IPS DF 4.7 (cell line): ENCODE data around the gene EXOC6B.
"Not testable (repeated sequence)": the region's sequence is repeated elsewhere in the genome, so short reads cannot be mapped to it uniquely, and the experiment has no call there.

Experiments
- DNase-seq: peaks from one replicate; pipeline ENCODE4 v3.0.0-alpha.2; 2013; ENCODE audit warnings: low spot score; ENCODE audit errors: extremely low read depth

The EXOC6B gene

DNA sequence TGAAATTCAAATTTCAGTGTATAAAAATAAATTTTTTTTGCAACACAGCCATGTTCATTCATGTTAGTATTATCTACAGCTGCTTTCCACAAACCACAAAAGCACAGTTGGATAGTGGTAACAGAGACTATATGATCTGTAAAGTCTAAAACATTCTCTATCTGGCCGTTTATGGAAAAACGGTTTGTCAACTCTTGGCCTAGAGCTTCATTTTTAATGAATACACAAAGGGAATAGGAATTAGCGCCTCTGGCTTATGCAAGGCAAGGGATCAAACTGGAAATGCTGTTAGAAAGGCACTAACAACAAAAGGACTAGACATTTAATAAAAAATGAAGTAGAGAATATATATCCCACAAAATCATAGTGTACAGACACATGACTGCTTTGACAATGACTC, 211.9 kb downstream of the EXOC6B start:
- no peak for DNase-seq

DNA sequence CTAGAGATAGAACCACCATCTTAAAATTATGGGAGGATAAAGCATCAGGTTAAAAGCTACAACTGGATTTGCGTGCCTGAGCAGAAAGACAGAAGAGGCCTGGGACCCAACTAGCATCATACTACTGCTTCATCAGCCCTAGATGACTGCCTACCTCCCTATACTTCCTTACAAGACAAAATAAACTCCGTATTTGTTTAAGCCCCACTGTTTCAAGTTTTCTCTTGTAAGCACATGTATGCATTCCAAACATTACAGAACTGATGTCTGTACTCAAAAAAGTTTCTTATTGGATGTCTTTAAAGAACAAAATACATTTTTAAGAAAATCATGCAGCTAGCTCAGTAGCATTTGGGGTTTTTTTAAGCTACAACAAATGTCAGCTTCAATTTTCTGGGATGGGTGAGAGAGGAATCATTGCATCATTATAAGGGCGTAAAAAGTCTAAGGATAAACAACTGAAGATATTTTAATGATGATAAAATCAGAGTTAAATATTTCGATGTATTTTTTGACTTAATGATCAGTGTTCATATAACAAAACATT, 213.1 kb downstream of the EXOC6B start:
- DNase-seq, result no peak

DNA sequence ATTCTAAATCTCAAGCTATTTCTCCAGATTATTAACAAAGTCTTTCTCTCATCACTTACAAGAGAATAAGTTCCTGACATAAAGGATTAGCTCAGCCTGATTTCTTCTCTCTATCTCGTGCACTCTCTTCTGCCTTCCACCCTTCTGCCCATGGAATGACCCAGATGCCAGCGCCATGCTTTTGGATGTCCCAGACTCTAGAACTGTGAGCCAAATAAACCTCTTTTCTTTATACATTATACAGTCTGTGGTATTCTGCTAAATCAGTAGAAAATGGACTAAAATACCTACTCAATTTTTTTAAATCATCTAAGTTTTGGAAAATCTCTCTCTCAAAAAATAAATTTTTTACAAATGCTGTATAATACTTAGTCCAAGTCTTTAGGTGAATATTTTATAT, 218.6 kb downstream of the EXOC6B start:
- DNase-seq, result no peak

DNA sequence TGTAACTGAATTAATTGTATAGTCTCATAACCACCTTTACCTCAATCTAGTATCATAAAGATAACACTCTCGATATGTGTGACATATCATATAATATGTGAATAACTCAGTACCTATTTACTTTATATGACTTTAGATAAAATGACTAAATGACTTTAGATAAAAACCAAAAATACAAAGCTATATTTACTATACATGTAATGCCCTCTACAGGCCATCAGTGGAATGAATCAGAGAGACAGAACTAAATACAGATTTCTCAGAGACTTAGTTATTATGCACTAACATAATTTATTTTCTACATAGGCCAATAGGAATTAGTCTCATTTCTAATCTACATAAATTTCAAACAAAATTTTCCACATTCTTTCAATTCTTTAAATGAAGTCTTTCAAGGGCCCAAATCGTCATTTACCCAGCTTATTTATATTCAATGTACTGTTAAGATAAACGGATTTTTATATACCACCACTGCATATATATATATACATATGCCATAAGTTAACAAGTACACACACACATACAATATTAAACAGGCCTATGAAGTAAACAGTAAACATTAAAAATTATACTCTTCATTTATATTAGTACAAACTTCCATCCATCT, 219.9 kb downstream of the EXOC6B start:
- no peak for DNase-seq

DNA sequence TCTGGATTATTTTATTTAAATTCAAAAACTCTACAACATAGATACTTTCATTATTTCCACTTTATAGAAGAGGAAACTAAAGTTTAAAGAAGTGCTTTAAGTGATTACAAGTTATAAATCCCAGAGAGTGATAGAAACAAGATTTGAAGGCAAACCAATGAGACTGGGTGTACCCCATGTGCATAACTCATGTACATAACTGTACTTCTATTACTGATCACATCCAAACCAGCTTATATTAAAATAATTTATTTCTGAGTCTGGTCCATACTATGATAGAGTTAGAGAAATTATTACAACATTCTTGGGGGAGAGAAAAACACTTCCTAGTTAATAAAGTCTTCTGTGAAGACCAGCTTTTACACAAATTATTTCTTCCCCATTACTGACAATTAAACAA, 221.4 kb downstream of the EXOC6B start:
- DNase-seq, result no peak

DNA sequence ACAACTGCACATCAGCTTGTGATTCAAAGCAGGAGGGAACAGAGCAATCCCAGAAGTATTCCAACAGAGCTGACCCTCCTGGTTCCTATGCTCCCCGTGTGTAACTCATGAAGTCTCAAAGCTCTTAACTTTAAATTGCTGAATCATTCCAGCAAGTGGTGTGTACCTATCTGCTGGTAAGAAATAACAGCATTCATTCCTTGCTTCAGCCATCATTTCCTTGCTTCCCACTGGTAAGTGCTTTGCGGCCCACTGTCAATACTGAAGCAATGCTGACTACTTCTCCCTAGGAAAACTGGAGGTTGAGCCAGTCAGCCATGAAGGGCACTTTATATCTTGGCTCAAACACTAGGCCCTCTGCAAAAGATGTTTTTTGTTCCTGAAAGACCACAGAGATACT, 222.4 kb downstream of the EXOC6B start:
- DNase-seq, result no peak

DNA sequence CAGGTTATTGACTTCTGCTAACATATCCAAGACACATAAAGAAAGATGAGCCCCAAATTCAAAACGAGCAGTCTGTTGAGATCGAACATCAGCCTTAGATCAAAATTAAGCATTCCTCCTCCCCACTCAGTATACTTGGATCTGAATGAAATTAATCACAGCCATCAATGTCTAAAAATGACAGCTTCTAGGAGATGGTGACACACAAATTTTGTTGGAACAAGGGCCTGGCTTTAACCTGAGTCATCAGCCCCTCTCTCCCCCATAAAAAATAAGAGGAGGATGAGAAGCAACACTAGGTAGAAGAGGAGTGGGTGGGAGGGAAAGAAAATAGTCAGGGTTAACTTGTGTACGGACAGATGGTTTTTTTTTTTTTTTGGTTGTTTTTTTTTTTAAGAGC, 223.1 kb downstream of the EXOC6B start:
- no peak for DNase-seq

DNA sequence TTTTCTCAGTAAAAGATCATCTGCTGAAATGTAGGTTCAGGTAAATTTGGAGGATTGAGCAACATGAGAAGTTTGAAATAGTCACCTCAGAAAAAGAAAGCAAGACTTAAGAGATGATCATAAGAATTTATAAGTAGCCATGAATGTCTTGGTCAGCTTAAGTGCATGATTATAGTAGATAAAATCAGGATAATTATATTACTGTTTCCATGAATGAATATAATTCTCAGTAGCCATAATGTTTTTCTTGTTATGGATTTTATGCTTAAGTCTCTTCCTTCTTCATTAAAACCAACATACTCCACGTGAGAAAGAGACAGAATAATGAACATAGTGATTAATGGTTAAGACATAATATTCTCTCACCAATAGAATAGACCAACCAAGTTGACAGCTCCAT, 223.7 kb downstream of the EXOC6B start:
- no peak for DNase-seq

DNA sequence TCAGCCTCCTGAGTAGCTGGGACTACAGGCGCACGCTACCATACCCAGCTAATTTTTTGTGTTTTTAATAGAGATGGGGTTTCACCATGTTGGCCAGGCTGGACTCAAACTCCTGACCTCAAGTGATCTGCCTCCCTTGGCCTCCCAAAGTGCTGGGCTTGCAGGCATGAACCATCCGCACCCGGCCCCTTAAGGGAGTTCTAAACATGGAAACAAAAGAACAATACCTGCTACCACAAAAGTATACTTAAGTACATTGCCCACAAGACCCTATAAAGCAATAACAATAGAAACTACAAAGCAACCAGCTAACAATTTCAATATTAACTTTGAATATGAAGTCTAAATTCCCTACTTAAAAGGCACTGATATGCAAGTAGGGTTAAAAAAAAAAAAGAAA, 242.0 kb downstream of the EXOC6B start:
- not testable (repeated sequence) for DNase-seq

DNA sequence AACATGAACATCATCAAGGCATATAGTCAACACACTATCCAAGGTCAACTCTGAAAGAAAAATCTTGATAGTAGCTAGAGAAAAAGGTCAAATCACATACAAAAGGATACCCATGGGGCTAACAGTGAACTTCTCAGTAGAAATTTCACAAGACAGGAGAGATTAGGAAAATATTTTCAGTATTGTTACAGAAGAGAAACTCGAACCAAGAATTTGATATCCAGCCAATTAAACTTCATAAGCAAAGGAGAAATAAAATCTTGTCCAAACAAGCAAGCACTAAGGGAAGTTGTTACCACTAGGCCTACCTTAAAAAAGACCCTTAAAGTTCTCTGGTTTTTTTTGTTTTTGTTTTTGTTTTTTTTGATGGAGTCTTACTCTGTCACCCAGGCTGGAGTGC, 242.5 kb downstream of the EXOC6B start:
- no peak for DNase-seq

DNA sequence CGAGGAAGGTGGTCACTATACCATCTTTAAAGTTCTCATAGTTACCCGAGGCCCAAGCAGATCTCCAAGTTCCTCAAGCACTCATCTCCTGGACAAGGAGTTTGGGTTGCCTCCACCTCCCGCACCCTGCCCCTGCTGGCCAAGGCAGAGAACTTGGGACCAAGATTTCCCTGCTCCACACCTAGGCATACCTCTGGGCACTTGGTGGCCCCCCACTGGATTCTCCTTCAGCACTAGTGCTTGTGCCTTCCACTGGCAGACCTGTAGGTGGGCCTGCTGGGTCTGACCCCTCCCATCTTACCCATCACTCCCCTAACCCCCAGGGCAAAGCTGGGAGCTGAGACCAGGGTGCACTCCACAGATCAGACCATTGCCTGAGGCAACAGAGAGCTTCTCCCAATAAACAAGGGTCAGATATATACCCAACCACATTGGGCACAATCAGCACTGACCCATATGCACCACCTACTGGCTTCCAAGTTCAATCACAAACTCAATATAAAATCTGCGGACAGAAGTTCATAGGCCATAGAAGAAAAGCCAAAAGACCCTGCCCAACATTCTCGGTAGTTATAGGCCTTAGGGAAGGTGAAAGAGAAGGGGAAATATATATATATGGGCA, 244.2 kb downstream of the EXOC6B start:
- no peak for DNase-seq

DNA sequence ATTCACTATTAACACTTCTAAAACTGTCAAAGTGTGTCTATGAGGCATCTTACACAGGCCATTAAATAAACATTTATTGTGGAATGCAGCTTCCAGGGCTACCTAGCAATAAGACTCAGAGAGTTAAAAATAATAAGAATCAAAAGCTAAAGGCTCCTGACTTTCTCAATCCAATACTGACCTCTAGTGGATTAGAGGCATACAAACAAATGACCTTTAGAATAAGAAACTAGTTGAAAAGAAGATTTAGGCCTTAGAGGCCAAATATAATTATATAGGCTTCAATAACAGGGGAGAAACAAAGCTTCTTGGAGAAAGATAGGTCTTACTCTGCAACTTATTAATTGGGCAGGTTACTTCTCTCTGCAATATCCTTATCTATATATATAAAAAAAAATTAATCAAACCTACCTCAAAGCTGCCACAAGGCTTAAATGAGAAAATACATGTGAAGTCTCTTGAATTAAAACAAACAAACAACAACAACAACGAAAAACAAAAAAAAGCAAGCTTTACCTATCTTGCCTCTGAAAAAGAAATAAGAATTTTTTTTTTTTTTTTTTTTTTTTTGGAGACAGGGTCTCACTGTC, 246.1 kb downstream of the EXOC6B start:
- DNase-seq, result no peak

DNA sequence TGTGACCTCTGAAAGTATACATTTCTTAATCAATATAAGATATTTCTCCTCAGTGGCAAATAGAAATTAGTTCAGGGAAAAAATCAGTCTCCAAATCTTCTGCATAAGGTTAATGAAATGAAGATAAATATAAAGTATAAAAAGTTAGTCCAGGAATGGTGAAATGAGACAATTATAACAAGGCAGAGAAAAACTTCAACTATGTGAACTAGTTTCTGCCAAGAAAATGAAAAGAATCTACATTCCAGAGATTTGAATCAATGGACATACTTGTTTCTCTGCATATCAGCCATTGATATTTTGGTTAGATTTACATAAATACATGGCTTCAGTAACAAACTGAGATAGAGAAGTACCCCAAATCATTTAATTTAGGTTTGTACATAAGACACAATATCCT, 249.0 kb downstream of the EXOC6B start:
- no peak for DNase-seq

DNA sequence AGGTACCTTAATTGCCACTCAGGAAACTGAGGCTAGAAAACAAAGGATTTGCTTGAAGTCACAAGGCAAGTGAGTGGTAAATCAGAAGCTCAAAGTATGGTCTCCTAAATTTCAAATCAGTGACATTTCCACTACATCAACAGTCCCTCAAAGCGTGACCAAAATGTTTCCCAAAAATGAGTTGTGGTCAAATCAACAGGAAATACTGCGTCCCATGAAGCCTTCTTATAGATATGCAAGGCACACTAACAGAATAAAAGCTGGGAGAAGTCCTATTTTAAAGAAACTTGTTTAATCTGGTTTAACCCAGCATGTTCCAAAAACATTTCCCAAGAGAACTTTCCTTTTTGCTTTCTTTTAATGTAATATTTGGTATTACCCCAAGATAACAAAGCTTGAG, 249.4 kb downstream of the EXOC6B start:
- no peak for DNase-seq

DNA sequence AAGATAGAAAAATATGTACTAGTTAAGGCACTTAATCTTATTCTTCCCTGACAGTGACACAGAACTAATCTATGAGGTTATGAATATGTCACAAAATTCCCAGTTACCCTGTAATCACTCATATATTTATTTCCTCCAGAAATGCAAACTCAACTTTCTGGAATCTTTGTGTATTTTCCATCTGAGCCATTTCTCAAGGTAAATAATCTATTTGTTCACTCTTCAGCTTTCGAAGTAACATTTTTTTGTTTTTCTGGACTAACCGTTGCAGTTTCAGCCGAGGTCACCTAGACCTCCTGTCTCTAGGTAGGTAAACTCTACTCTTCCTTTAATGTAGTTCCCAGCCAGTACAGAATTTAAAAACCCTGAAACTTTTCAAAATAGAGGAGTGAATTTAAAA, 250.9 kb downstream of the EXOC6B start:
- no peak for DNase-seq

DNA sequence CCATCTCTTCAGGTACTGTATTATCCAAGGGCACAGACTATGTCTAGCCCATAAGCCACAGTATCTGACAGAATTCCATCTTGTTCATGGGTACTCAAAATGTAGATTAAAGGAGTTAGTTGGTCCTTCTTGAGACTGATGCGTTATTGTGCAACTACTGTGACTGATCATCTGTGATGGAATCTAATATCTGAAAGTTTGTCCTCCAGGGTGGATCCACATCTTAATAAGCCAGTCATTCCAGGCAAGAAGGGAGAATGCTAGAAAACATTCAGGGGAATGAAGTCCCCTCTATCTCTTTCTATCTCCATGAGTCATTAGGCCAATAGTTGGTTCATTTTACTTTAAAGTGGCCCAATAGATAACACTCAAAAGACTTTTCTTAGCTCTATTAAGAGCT, 252.6 kb downstream of the EXOC6B start:
- DNase-seq, result no peak

DNA sequence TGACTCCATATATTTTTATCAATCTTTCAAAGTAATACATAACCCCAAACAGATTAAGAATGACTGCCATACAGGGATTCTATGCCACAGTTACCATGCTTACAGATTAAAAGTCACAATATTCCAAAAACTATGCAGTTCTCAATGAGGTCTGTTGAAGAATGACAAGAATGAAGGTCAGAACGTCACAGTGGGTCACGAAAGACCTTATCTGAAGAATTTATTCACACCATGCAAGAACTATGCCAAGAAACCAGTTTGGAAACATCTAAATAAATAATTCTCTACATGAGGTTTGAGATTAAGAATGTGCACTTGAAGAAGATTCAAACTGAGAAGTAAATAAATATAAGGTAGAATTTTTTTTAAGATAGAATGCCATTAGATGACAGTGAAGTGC, 253.3 kb downstream of the EXOC6B start:
- DNase-seq, result no peak

DNA sequence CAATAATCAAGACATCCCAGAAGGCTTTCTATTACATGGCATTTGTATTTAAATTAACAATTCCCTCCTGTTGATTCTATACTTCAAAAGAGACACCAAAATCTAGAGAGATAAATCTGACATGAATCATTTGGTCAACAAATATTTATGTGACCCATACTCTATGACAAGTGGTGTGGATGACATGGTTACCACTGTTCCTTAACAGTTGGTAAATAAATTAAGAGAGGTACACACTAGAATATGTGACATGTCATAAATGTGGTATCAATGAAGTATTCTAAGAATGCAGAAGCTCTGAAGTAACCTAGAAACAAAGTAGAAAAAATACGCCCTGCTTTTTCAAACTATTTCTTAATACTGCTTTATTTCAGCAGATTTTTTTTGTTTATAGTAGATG, 255.4 kb downstream of the EXOC6B start:
- DNase-seq, result no peak

DNA sequence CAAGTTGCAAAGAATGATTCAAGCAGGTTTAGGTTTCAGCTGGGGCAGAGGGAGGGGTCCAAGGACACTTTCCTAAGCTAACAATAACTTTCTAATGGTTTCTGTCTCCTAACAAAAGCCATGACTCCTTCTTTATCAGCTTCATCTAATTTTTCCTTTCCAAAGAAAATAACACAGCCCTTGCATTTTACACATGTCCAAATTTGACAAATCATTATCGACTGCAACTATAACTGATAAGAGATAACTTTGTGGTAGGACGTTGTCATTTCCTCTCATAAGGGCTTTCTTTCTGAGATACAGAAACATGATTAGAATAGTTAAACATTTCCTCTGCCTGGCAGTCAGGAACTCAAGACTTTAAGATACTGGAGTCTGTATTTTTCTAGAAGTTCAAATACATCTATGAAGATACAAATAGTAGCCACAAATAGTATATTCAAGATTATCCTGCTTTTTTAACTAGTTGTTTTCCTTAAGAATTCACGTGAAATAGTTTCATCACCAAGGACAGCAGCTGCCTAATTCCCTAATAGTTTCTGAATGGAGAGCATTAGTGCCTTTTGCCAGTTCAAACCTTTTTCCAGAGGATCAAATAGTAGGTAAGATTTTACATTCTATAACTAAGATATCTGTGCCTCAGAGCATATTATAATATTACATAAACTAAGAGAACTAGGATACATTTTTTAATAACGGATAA, 263.2 kb downstream of the EXOC6B start:
- no peak for DNase-seq

DNA sequence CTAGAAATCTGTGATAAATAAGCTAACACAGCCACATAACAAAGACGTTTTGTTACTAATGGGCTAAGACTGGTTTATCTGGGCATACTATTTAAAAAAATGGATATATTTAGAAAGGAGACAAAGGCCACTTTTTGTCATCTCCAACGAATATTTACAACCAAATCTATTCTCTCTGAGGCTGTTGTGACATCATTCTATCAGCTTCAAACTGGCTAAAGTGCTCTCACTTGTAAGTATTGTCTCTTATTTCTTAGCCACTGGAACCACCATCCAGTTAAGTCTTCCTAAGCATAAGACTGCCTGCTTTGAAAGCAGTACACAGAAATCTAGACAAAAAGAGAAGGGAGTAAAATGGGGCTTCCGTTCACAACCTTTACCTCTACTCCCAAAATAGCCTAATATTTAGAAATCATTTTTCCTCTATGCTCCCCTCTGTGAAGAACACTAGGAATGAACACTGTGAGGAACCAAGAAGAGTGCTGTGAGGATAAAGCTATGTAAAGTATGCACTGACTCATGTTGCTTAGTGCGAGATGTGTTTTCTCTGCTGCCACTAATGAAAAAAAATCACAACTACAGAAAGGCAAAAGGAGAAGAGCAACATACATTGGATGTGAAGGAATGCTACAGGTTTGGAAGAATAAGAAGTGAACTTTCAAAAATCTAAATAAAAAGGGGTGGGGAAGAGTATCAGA, 264.1 kb downstream of the EXOC6B start:
- DNase-seq, result no peak

DNA sequence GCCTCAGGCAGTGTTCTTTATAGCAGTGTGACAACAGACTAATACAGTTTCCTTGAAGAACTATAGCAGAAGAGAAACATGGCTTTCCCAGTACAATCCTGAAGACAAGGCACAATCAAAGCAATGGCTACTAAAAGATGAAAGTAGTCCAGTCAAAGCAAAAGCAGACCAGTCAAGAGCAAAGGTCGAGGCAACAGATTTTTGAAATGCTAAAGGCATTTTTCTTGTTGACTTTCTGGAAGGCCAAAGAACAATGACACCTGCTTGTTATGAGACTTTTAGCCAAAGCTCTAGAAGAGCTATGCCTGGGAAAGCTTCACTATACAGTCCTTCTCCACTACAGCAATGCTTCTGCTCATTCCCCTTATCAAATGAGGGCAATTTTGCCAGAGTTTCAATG, 269.9 kb downstream of the EXOC6B start:
- DNase-seq, result no peak

DNA sequence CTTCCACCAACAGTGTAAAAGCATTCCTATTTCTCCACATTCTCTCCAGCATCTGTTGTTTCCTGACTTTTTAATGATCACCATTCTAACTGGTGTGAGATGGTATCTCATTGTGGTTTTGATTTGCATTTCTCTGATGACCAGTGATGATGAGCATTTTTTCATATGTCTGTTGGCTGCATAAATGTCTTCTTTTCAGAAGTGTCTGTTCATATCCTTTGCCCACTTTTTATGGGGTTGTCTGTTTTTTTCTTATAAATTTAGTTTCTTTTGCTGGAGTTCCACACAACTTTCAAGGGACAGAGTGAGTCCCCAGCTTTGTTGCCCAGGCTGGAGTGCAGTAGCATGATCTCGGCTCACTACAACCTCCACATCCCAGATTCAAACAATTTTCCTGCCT, 270.5 kb downstream of the EXOC6B start:
- DNase-seq, result not testable (repeated sequence)
